Prostate gland (tissue), 2 donors: ENCODE data around the gene MXRA8.
"Not testable (repeated sequence)": the region's sequence is repeated elsewhere in the genome, so short reads cannot be mapped to it uniquely, and the experiment has no call there.

Source experiments
- POLR2AphosphoS5 ChIP-seq: sonication (generic); formaldehyde crosslinking; IDR thresholded peaks from one replicate; pipeline ENCODE4 v1.6.1; 2017; ENCODE audit warnings: antibody characterized with exemption
- TF ChIP-seq, protein P1 (sequence below), 4 experiments: fragments of 200-600 bp in 2 of 4; fragments of 450-650 bp in 2 of 4; sonication (generic) in 2 of 4; IDR thresholded peaks; 1 replicate in 3 of 4; 2 replicates in 1 of 4; pipeline ENCODE4 v1.5.1; 2016 to 2019; ENCODE audit warnings: antibody characterized with exemption in 4 of 4, mild to moderate bottlenecking in 2 of 4, moderate library complexity in 2 of 4

GRCh38 chr1:1370094-1370493 lies 11.7 kb upstream of the MXRA8 start:
- TF ChIP-seq, protein P1, sequence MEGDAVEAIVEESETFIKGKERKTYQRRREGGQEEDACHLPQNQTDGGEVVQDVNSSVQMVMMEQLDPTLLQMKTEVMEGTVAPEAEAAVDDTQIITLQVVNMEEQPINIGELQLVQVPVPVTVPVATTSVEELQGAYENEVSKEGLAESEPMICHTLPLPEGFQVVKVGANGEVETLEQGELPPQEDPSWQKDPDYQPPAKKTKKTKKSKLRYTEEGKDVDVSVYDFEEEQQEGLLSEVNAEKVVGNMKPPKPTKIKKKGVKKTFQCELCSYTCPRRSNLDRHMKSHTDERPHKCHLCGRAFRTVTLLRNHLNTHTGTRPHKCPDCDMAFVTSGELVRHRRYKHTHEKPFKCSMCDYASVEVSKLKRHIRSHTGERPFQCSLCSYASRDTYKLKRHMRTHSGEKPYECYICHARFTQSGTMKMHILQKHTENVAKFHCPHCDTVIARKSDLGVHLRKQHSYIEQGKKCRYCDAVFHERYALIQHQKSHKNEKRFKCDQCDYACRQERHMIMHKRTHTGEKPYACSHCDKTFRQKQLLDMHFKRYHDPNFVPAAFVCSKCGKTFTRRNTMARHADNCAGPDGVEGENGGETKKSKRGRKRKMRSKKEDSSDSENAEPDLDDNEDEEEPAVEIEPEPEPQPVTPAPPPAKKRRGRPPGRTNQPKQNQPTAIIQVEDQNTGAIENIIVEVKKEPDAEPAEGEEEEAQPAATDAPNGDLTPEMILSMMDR (IDR thresholded peaks at IDR 0.05) = not testable (repeated sequence)
- not testable (repeated sequence) for TF ChIP-seq POLR2AphosphoS5
